ENCODE results near the gene CXCL16.
"Not testable (repeated sequence)": the region's sequence is repeated elsewhere in the genome, so short reads cannot be mapped to it uniquely, and the experiment has no call there.

Gene CXCL16

DNA sequence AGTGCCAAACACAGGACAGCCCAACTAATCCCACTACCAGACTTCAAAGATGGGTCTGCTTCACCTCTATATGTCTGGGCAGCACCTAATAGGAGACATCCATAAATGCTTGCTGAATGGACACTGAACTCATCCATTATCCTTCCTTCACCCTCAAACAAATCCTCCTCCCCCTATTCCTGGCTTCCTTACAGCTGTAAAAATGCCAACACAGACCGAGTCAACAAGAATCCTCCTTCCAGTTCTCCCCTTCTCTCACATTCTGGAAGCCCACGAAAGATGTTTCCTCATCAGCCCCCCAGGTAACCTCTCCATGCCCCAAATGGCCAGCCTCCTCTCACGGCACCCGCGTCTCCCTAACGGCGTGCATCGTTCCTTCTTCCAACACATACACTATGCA, 48.0 kb downstream of the CXCL16 start:
- no peak for DNase-seq

DNA sequence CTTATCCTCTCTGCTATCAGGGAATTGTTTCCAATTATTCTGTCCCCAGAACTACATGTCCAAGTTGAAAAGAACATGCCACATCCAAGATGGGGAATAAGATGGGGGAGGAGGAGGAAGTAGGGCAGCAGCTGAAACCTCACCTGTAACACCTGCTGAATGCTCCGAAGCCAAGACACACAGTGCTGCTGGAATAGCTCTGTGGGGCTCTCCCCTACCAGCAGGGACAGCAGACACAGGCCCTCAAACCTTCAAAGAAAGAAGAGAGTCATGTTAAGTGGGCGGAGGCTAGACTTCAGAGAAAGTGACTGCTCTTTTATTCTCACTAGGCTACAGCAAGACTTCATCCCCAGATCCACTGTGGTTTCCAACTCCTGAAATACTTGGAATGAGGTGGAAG, 49.0 kb downstream of the CXCL16 start:
- DNase-seq, result no peak

- DNase-seq, result not testable (repeated sequence)
These were observed 49.9 kb downstream of the CXCL16 start for GRCh38 chr17:4689872-4690271.

DNA sequence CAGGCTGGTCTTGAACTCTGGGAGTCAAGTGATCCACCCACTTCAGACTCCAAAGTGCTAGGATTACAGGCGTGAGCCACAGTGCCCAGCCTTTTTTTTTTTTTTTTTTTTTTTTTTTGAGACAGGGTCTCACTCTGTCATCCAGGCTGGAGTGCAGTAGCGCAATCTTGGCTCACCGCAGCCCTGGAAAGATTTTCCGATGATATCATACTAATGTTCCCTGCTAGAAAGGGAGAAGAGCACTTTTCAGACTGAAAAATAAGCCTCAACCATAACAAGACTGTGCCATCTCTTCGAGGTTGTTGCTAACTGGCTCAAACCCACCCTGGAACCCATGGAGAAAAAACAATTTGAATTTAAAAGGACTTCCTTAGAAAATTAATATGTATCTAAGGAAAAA, 56.0 kb downstream of the CXCL16 start:
- not testable (repeated sequence) for DNase-seq
